Renal cortex interstitium (tissue), 11 donors: ENCODE results near the gene RCAN1. TPM values are rescaled to one million over a fixed set of nuclear protein-coding genes. Genes with fewer than 3 reads are reported as not detected.
"Not testable (repeated sequence)": the region's sequence is repeated elsewhere in the genome, so short reads cannot be mapped to it uniquely, and the experiment has no call there.

Source experiments
- DNase-seq, 11 donors: peaks; one replicate each; pipeline ENCODE4 v3.0.0-alpha.2; 2013; ENCODE audit warnings: low read depth in 9 of 11, low spot score in 4 of 11; ENCODE audit errors: extremely low read depth in 1 of 11
- polyA plus RNA-seq, 3 donors: library from polyadenylated mRNA; unstranded; fragments of 120-200 nt; gene quantifications; one replicate each; pipeline ENCODE4 v1.2.1, GENCODE V29; 2013; ENCODE audit not compliant: insufficient read length in 3 of 3

RCAN1 gene
- polyA plus RNA-seq, 3 donors: 31.6 to 44.6 (median 34.9) TPM

- no peak for DNase-seq
Observed at GRCh38 chr21:34558166-34558565, 56.7 kb downstream of the RCAN1 start.

- no peak for DNase-seq
Observed at GRCh38 chr21:34557261-34557660, 57.7 kb downstream of the RCAN1 start.

DNA sequence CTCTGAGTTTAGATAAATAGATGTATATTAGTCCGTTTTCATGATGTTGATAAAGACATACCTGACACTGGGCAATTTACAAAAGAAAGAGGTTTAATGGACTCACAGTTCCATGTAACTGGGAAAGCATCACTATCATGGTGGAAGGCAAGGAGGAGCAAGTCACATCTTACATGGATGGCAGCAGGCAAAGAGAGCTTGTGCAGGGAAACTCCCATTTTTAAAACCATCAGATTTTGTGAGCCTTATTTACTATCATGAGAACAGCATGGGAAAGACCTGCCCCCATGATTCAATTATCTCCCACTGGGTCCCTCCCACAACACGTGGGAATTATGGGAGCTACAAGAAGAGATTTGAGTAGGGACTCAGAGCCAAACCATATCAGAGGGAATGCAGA, 60.2 kb downstream of the RCAN1 start:
- not testable (repeated sequence) for DNase-seq

DNA sequence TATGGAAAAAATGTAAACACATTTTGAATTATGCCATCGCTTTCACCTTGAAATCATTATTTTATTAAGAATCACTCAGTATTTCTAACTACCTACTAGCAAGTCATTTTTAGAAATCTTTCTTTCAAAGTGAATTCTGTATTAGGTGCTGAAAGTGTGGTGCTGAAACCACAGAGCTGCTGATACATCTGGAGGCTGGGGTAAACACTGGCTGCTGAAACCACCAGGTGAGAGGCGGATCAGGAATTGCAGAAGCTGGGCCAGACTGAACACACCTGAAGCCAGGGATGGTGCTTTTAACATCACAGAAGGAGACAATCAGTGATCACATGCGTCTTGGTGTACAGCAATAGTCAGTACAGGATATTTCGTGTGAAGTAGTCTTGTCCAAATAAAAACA, 60.7 kb downstream of the RCAN1 start:
- no peak for DNase-seq

GRCh38 chr21:34553151-34553952, 61.6 kb downstream of the RCAN1 start:
- no peak for DNase-seq

GRCh38 chr21:34552360-34553098, 62.4 kb downstream of the RCAN1 start:
- no peak for DNase-seq

GRCh38 chr21:34550182-34550799, 64.6 kb downstream of the RCAN1 start:
- DNase-seq: no peak

DNA sequence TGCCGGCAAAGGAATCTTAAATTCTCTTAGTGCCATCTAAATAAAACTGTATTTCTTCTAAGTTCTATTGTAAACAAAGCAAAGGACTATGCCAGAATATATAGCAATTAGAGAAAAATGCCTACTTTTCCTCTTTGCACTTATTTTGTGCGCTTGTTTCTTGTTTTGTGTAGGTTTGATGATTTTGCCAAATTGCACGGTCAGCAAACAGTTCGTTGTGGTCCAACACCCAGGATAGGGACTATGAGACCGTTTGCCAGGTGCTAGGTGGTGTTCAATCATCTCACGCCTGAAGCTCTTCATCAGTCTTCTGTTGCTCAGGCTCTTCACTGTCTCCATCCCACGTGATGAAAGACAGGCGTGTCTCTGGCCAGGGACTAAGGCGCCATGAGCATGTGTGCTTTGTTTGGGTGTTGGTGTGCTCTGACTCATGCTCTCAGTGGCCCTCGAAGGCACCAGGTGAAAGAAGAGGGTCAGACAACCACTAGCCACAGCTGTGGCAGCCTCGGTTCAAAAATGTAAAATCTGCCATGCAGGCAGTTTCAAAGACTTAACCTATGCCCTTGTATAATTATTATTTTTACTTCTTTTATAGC, 66.0 kb downstream of the RCAN1 start:
- no peak for DNase-seq

DNA sequence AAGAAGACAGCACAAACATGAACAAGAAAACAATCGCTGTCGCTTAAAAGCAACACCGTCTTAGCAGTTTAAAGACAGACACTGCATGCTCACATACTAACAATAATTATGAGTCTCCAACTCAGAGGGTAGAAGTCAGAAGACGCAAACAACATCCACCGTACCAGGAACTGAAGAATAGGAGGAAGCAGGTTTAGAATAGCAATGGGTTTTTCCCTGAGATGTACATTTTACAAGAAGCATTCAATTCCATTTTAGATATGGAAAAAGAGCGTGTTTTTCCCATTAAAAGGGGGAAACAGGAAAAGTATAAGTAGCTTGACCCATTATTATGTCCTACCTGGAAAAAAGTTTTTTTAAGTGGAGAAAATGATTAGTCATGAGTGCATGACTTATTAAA, 68.4 kb downstream of the RCAN1 start:
- DNase-seq: no peak

- DNase-seq: no peak
Observed at GRCh38 chr21:34545079-34545884, 69.6 kb downstream of the RCAN1 start.

DNA sequence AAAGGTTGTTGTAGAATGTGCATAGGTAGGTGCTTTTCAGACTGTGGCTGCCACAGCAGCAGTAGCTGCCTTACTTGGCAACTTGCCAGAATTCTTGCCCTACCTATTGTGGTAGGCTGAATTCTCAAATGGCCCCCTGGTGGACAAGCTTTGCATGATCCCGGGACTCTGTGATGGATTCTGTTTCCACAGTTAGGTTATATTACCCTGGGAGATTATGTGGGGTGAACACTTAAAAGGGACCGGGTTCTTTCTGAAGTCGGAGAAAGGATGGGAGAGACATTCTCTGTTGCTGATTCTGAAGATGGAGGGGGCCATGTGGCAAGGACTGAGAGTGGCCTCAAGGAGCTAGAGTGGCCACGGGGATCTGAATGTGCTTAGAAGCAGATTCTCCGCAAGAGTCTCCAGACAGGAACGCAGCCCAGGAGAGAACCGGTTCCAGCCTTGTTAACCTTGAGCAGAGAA, 70.8 kb downstream of the RCAN1 start:
- peak in 2 of 11 donors; percentile 41 to 62 for DNase-seq

GRCh38 chr21:34543017-34543416, 71.9 kb downstream of the RCAN1 start:
- DNase-seq: no peak

DNA sequence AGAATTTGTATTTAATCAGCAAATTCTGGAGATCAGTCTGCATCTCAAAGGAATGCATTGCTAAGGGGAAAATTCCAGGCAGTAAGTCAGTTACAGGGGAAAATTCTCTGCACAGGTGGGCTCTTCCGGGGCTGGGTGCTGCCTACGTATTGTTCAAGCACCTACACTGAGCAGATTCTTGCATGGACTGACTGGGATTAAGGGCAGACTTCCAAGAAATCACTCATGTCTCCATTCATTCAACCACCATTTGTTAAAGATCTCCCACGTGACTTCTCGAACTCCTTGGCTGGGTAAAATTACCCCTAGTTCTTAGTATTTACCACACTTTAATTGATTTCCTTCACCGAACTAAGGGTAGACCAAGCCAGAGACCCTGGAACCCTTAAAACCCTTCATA, 74.7 kb downstream of the RCAN1 start:
- no peak for DNase-seq

DNA sequence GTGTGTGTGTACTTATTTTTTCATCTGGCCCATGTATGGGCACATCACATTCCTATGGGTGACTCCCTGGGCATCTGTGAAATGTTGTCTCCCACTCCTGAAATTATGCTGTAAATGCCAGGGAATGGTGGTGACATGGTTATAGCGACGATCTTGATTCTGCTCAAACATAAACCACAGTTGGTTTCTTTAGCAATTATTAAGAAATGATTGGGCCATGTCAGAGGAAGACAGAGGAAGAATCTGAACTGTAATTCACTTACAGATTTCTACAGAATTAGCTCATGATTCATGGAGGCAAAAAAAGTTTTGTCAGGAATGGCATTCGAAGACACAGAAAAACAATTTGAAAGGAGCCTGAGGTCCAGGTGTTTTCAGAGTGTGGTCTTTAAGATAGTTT, 77.1 kb downstream of the RCAN1 start:
- no peak for DNase-seq

DNA sequence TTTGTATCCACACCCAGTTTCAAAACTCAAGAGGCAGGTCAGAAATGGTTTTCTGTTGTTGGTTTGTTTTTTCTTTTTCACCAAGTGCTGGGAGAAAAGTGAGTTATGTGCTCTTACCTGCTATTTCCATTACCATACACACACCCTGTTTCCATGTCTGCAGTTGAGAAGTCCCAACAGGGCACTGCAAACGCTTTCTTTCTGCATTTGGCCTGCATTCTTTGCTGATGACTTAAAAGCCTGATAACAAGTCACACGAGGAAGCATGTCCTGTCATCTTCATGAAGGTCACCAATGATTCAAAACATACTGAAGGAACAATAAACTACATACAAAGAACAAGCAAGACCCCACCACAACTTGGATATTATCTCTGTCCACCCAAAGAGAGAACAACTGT, 78.1 kb downstream of the RCAN1 start:
- no peak for DNase-seq

GRCh38 chr21:34536311-34536710, 78.6 kb downstream of the RCAN1 start:
- DNase-seq: no peak

DNA sequence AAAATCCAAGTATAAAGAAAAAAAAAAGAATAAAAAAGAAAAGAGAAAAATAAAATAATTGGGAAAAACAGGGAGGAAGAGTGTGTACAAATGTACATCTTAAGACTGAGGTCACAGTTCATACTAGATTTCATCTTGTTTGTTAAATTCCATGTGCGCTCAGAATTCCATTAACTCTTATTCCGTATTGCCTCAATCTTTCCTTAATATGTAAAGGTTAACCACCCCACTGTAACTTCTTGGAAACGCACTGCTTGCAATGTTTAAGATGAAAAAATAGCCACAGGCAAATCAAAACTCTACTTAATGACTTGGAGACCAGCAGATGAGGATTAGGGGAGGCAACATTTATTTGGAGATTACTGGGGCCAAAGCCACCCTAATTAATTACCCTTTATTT, 79.0 kb downstream of the RCAN1 start:
- no peak for DNase-seq

- DNase-seq: no peak
Observed at GRCh38 chr21:34534522-34534921, 80.4 kb downstream of the RCAN1 start.

DNA sequence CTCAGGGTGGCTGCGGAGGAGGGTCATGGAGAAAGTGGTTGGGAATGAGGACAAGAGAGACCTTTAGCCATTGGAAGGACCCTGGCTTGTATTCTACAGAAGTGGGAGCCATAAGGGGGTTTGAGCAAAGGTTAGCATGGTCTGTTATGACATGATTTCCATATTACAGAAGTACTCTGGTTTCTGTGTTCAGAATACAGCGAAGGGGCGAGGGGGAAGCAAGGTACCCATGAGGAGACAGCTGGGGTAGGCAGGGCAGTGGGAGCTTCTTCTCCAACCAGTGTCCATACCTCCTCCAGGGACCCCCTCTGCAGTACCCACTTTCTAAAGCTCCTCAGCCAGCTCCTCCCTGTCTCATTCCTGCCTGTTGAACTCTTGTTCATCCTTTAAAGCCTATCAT, 81.0 kb downstream of the RCAN1 start:
- no peak for DNase-seq
